ENCODE data around the gene SAP30BP. TPM values are rescaled to one million over a fixed set of nuclear protein-coding genes. Genes with fewer than 3 reads are reported as not detected.

The SAP30BP gene
- total and polyA plus RNA-seq, 2 donors (not counting 3 experiments of a cell fraction or from before 2014, with no cell fraction given): 116 to 151 TPM

- ChIA-PET CTCF (interaction anchor here (1.1 to 1.7 kb wide), 2 partner anchors 40 to 108 kb away, joined by 4 read pairs; no protein-coding TSS in a partner anchor), POLR2A (no interaction called here)
- FAIRE-seq (no peak), DNase-seq (ENCODE audit: low read depth, low spot score) (no peak)
- Histone ChIP-seq H3K9me3 (replicated peaks; ENCODE audit: control insufficient read depth, insufficient read depth, low read length) (no peaks in the 10 kb centered on the region), H2AFZ (ENCODE audit: low read depth, low read length) (no peak overlapping the region), H3K27ac (ENCODE audit: insufficient read depth, low read depth, low read length) (no peak overlapping the region), H3K4me3 (replicated peaks in 1 of 3; ENCODE audit: insufficient read depth in 1 of 3, low read depth in 1 of 3, low read length in 3 of 3) (no peak overlapping the region), H3K4me2 (ENCODE audit: insufficient read depth, low read length) (no peak overlapping the region), H3K36me3 (ENCODE audit: control insufficient read depth in 2 of 2, extremely low read depth in 1 of 2, insufficient read depth in 2 of 2, low read length in 2 of 2) (peaks cover 0 to 3% of the 10 kb centered on the region in 2 experiments), H4K20me1 (replicated peaks; ENCODE audit: control insufficient read depth, extremely low read depth, insufficient read depth, low read length) (no peaks in the 10 kb centered on the region), H3K9ac (replicated peaks; ENCODE audit: extremely low read depth, insufficient read depth, low read length) (no peak overlapping the region), H3K4me1 (ENCODE audit: control insufficient read depth, extremely low read depth, insufficient read depth, low read length) (no peaks in the 10 kb centered on the region), H3K27me3 (ENCODE audit: control insufficient read depth in 2 of 2, insufficient read depth in 2 of 2, low read length in 2 of 2) (no peaks in the 10 kb centered on the region), H3K79me2 (ENCODE audit: control insufficient read depth, insufficient read depth, low read length) (no peaks in the 10 kb centered on the region), H3K9me1 (replicated peaks; ENCODE audit: control insufficient read depth, extremely low read depth, insufficient read depth, low read length) (no peaks in the 10 kb centered on the region)
- dilution Hi-C loops (cut with MboI; ENCODE audit: extremely low pct_ligation_motif_present, low sequenced_read_pairs) (no loop called here), intact Hi-C loops (cut with micrococcal nuclease) (no loop called here)
- TF ChIP-seq GATA2 (IDR thresholded peaks at IDR 0.05; ENCODE audit: insufficient read depth, insufficient read length, low read depth, low read length): no peak
- TF ChIP-seq POLR2AphosphoS5 (IDR thresholded peaks at IDR 0.05; ENCODE audit: insufficient read depth, low read depth, low read length): no peak
- TF ChIP-seq MYC (IDR thresholded peaks at IDR 0.05; ENCODE audit: low read depth, low read length): no peak
- no peak for TF ChIP-seq POLR2A (IDR thresholded peaks at IDR 0.05; ENCODE audit: low read depth, low read length)
- TF ChIP-seq FOS (IDR thresholded peaks at IDR 0.05; ENCODE audit: borderline replicate concordance, insufficient read depth, low read length): no peak
- TF ChIP-seq MAX (IDR thresholded peaks at IDR 0.05; ENCODE audit: insufficient read depth, insufficient read length): no peak
- no peak for TF ChIP-seq CTCF (IDR thresholded peaks at IDR 0.05; ENCODE audit: extremely low read depth in 1 of 2, insufficient read depth in 1 of 2, low read depth in 1 of 2, low read length in 2 of 2)
- no peak for TF ChIP-seq JUN (IDR thresholded peaks at IDR 0.05; ENCODE audit: borderline replicate concordance, insufficient read depth, insufficient read length, low read depth)
- no peak for TF ChIP-seq EZH2 (IDR thresholded peaks at IDR 0.05; ENCODE audit: borderline replicate concordance, low read depth, low read length, severe bottlenecking)
- no TSS peak for BruUV-seq (replicated peaks)
Measured at GRCh38 chr17:75639327-75639726, 27.8 kb upstream of the SAP30BP start.

All from endothelial cell of umbilical vein (primary cell).